ENCODE results near the gene MSGN1.

Gene MSGN1

DNA sequence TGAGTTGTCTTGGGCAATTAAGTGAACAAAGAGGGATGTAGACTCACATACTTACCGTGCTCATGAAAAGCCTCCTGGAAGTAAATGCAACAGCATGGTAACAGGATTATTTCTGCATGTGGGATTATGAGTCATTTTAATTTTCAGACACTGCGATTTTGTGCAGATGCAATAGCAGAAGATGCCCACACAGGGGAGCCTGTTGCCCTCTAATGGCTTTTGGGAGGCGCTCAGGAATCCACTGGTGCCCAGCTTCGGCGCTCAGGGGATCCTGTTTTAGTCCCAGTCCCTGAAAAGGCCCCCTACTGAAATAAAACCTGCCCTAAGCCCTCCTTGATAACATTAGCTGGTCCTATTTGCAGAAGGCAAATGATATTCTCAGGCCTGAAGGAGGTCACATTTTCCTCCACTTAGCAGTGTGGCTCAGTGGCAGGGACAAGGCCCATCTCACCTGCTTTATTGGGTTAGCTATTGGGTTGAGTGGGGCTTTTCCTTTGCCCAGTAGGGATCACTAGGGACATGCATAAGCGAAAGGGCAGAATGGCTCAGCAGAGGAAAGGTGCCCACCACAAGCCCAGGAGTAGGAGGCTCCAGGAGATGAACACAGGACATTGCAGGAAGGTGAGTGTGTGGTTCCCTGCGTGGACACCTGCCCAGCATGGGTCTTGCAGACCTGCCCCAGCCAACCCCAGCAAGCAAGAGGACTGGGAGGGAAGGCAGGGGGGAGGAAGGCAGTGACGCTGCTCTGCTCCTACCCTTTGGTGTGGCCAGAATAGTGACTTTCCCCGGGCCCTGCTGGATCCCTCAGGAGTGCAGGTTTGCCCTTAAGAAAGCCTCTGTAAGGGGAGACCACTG, 35.7 kb downstream of the MSGN1 start (continued):
- TF ChIP-seq ARNTL (CRISPR knock-in tag; IDR thresholded peaks at IDR 0.05; ENCODE audit: borderline replicate concordance, low read depth) (no peak), ZFP3 (CRISPR knock-in tag; IDR thresholded peaks at IDR 0.05) (no peak)

DNA sequence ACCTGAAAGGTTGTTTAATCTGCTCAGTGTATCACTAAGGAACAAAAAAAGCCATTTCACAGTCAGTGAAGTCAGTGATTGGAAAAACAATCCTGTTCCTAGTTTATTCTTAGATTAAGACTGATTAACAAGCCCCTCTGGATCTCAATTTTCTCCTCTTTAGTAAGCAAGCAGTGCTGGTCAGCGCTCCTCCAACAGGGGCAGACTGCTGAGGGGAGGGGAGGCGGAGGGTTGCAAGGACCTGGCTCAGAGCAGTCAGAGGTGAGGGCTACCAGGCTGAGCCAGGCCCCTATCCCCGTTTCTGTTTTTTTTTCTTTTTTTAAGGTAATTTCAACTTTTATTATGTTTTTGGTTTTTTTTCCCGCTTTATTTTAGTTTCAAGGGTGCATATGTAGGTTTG, 37.5 kb downstream of the MSGN1 start:
- TF ChIP-seq ZC3H10 (CRISPR knock-in tag; IDR thresholded peaks at IDR 0.05) (no peak), BACH2 (CRISPR knock-in tag; IDR thresholded peaks at IDR 0.05; ENCODE audit: borderline replicate concordance) (no peak)
- no peak for ATAC-seq

DNA sequence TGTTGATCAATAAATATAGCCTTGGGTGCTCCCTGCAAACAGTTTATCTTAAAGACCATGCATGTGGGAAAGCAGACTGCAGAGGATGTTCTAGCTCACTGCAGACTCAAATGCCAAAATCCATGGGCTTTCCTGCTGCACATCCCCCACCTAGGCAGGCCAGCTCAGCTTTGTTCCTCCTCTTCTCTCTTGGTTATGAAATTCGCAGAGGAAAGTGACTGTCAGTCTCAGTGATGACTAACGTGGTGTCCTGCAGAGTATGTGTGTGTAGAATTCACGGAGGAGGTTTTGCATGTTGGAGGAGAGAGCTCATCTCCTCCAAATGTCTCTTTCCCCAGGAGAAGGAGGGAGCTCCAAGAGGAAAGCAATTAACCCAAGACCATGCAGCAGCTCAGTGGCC, 40.8 kb downstream of the MSGN1 start:
- TF ChIP-seq ISL1 (CRISPR knock-in tag; IDR thresholded peaks at IDR 0.05) (no peak), OSR1 (CRISPR knock-in tag; IDR thresholded peaks at IDR 0.05) (no peak), CSDC2 (CRISPR knock-in tag; IDR thresholded peaks at IDR 0.05) (no peak), ZFP3 (CRISPR knock-in tag; IDR thresholded peaks at IDR 0.05) (no peak), RARB (CRISPR knock-in tag; IDR thresholded peaks at IDR 0.05) (no peak), ARNTL (CRISPR knock-in tag; IDR thresholded peaks at IDR 0.05; ENCODE audit: borderline replicate concordance, low read depth) (no peak)
- TF ChIP-seq, protein P1, sequence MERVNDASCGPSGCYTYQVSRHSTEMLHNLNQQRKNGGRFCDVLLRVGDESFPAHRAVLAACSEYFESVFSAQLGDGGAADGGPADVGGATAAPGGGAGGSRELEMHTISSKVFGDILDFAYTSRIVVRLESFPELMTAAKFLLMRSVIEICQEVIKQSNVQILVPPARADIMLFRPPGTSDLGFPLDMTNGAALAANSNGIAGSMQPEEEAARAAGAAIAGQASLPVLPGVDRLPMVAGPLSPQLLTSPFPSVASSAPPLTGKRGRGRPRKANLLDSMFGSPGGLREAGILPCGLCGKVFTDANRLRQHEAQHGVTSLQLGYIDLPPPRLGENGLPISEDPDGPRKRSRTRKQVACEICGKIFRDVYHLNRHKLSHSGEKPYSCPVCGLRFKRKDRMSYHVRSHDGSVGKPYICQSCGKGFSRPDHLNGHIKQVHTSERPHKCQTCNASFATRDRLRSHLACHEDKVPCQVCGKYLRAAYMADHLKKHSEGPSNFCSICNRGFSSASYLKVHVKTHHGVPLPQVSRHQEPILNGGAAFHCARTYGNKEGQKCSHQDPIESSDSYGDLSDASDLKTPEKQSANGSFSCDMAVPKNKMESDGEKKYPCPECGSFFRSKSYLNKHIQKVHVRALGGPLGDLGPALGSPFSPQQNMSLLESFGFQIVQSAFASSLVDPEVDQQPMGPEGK (CRISPR knock-in tag; IDR thresholded peaks at IDR 0.05; ENCODE audit: borderline replicate concordance) = no peak
- TF ChIP-seq, protein P2, sequence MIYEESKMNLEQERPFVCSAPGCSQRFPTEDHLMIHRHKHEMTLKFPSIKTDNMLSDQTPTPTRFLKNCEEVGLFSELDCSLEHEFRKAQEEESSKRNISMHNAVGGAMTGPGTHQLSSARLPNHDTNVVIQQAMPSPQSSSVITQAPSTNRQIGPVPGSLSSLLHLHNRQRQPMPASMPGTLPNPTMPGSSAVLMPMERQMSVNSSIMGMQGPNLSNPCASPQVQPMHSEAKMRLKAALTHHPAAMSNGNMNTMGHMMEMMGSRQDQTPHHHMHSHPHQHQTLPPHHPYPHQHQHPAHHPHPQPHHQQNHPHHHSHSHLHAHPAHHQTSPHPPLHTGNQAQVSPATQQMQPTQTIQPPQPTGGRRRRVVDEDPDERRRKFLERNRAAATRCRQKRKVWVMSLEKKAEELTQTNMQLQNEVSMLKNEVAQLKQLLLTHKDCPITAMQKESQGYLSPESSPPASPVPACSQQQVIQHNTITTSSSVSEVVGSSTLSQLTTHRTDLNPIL (CRISPR knock-in tag; IDR thresholded peaks at IDR 0.05; ENCODE audit: low read depth) = no peak
- TF ChIP-seq, protein P3, sequence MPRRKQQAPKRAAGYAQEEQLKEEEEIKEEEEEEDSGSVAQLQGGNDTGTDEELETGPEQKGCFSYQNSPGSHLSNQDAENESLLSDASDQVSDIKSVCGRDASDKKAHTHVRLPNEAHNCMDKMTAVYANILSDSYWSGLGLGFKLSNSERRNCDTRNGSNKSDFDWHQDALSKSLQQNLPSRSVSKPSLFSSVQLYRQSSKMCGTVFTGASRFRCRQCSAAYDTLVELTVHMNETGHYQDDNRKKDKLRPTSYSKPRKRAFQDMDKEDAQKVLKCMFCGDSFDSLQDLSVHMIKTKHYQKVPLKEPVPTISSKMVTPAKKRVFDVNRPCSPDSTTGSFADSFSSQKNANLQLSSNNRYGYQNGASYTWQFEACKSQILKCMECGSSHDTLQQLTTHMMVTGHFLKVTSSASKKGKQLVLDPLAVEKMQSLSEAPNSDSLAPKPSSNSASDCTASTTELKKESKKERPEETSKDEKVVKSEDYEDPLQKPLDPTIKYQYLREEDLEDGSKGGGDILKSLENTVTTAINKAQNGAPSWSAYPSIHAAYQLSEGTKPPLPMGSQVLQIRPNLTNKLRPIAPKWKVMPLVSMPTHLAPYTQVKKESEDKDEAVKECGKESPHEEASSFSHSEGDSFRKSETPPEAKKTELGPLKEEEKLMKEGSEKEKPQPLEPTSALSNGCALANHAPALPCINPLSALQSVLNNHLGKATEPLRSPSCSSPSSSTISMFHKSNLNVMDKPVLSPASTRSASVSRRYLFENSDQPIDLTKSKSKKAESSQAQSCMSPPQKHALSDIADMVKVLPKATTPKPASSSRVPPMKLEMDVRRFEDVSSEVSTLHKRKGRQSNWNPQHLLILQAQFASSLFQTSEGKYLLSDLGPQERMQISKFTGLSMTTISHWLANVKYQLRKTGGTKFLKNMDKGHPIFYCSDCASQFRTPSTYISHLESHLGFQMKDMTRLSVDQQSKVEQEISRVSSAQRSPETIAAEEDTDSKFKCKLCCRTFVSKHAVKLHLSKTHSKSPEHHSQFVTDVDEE (CRISPR knock-in tag; IDR thresholded peaks at IDR 0.05) = no peak
- no peak for ATAC-seq

DNA sequence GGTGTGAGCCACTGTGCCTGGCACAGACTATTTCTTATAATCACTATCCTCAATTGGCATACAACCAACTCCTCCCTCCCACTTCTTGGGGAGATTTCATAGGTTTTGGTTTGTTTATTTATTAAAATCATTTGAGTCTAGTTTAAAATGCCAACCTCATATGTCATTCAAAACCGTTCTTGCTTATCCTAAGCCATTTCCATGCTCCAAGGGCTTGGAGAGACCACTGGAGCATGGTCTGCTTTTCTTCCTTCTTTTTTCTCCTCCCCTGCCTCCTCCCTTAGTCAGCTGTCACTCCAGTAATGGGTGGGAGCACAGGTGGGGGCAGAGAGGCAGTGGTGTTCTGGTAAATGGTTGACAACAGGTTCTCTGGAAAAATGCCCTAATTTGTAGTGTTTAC, 41.8 kb downstream of the MSGN1 start:
- no peak for ATAC-seq
- TF ChIP-seq, protein P4, sequence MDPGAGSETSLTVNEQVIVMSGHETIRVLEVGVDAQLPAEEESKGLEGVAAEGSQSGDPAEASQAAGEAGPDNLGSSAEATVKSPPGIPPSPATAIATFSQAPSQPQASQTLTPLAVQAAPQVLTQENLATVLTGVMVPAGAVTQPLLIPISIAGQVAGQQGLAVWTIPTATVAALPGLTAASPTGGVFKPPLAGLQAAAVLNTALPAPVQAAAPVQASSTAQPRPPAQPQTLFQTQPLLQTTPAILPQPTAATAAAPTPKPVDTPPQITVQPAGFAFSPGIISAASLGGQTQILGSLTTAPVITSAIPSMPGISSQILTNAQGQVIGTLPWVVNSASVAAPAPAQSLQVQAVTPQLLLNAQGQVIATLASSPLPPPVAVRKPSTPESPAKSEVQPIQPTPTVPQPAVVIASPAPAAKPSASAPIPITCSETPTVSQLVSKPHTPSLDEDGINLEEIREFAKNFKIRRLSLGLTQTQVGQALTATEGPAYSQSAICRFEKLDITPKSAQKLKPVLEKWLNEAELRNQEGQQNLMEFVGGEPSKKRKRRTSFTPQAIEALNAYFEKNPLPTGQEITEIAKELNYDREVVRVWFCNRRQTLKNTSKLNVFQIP (CRISPR knock-in tag; IDR thresholded peaks at IDR 0.05; ENCODE audit: borderline replicate concordance, low read depth) = no peak
- TF ChIP-seq RARB (CRISPR knock-in tag; IDR thresholded peaks at IDR 0.05) (no peak), ZNF565 (CRISPR knock-in tag; conservative IDR thresholded peaks at IDR 0.05; ENCODE audit: low read depth) (no peak), CSDC2 (CRISPR knock-in tag; IDR thresholded peaks at IDR 0.05) (no peak), BACH2 (CRISPR knock-in tag; IDR thresholded peaks at IDR 0.05; ENCODE audit: borderline replicate concordance) (no peak)
- TF ChIP-seq, protein P3 (CRISPR knock-in tag; IDR thresholded peaks at IDR 0.05) = no peak
